CD14-positive monocyte (primary cell): ENCODE measurements around the gene DEPDC1B. TPM values are rescaled to one million over a fixed set of nuclear protein-coding genes. Genes with fewer than 3 reads are reported as not detected.

ENCODE experiments used
- DNase-seq, 3 donors: peaks; one replicate each; pipeline ENCODE4 v3.0.0-alpha.2; 2011 to 2022
- H2AFZ ChIP-seq: 2 replicates; pipeline ENCODE4 v1.6.0; 2012; ENCODE audit warnings: mild to moderate bottlenecking, low read depth, low read length, inconsistent platforms; ENCODE audit not compliant: insufficient read depth, poor library complexity, severe bottlenecking
- H3K27ac ChIP-seq, 2 donors: 1 replicate in 1 of 2; 2 replicates in 1 of 2; pipeline ENCODE4 v1.5.1; 2012 to 2013; ENCODE audit warnings: low read length in 2 of 2, control low read depth in 1 of 2, inconsistent platforms in 1 of 2, low read depth in 1 of 2, mild to moderate bottlenecking in 1 of 2
- H3K27me3 ChIP-seq, 2 donors: one replicate each; pipeline versions ENCODE4 v1.6.0 to v1.6.1; 2011 to 2013; ENCODE audit warnings: low read length in 2 of 2; ENCODE audit not compliant: control insufficient read depth in 2 of 2, insufficient read depth in 2 of 2
- H3K36me3 ChIP-seq, 2 donors: replicated peaks in 1 of 2; 1 replicate in 1 of 2; 2 replicates in 1 of 2; pipeline versions ENCODE4 v1.5.1 to v1.6.1; 2012 to 2013; ENCODE audit warnings: low read length in 2 of 2, control low read depth in 1 of 2, inconsistent platforms in 1 of 2, mild to moderate bottlenecking in 1 of 2; ENCODE audit not compliant: insufficient read depth in 2 of 2, control insufficient read depth in 1 of 2
- H3K4me1 ChIP-seq, 2 donors: 1 replicate in 1 of 2; 2 replicates in 1 of 2; pipeline versions ENCODE4 v1.5.1 to v1.6.1; 2012 to 2013; ENCODE audit warnings: low read length in 2 of 2, control low read depth in 1 of 2, inconsistent platforms in 1 of 2, mild to moderate bottlenecking in 1 of 2, moderate library complexity in 1 of 2; ENCODE audit not compliant: insufficient read depth in 2 of 2, control insufficient read depth in 1 of 2
- H3K4me2 ChIP-seq: replicated peaks from 2 replicates; pipeline ENCODE3; 2012; ENCODE audit warnings: low read length, moderate library complexity, mild to moderate bottlenecking; ENCODE audit not compliant: poor library complexity, severe bottlenecking; ENCODE audit errors: extremely low read depth
- H3K4me3 ChIP-seq, 3 experiments: fragments of 200-600 bp in 1 of 3; sonication (generic) in 1 of 3; replicated peaks in 1 of 3; 1 replicate in 2 of 3; 2 replicates in 1 of 3; pipeline ENCODE4 v1.5.1; 2011 to 2013; ENCODE audit warnings: low read length in 3 of 3, mild to moderate bottlenecking in 3 of 3, control low read depth in 2 of 3, low read depth in 2 of 3, inconsistent platforms in 1 of 3, moderate library complexity in 1 of 3
- H3K79me2 ChIP-seq: 2 replicates; pipeline ENCODE4 v1.6.0; 2012; ENCODE audit warnings: mild to moderate bottlenecking, control low read depth, inconsistent platforms, low read length, moderate library complexity; ENCODE audit not compliant: insufficient read depth
- H3K9ac ChIP-seq: 2 replicates; pipeline ENCODE4 v1.6.0; 2017; ENCODE audit warnings: low read length, mild to moderate bottlenecking; ENCODE audit not compliant: insufficient read depth, poor library complexity, severe bottlenecking
- H3K9me3 ChIP-seq, 2 donors: replicated peaks in 1 of 2; 1 replicate in 1 of 2; 2 replicates in 1 of 2; pipeline versions ENCODE4 v1.5.1 to v1.6.1; 2012 to 2013; ENCODE audit warnings: low read length in 2 of 2, control low read depth in 1 of 2; ENCODE audit not compliant: control insufficient read depth in 1 of 2, insufficient read depth in 1 of 2
- H4K20me1 ChIP-seq: 2 replicates; pipeline ENCODE4 v1.6.0; 2012; ENCODE audit warnings: mild to moderate bottlenecking, low read length, control low read depth, moderate library complexity; ENCODE audit not compliant: insufficient read depth
- H3K27ac Mint-ChIP-seq, 7 donors: one replicate each; pipeline ENCODE4 v1.8.0; 2020; ENCODE audit warnings: mild to moderate bottlenecking in 7 of 7, mixed read lengths in 7 of 7, moderate library complexity in 6 of 7, inconsistent platforms in 2 of 7
- H3K27me3 Mint-ChIP-seq, 3 donors: one replicate each; pipeline ENCODE4 v1.8.0; 2021 to 2022; ENCODE audit warnings: low read depth in 3 of 3, mild to moderate bottlenecking in 3 of 3, mixed read lengths in 3 of 3, moderate library complexity in 3 of 3, inconsistent platforms in 1 of 3
- H3K36me3 Mint-ChIP-seq, 2 donors: one replicate each; pipeline ENCODE4 v1.8.0; 2020; ENCODE audit warnings: mixed read lengths in 2 of 2, inconsistent platforms in 1 of 2, mild to moderate bottlenecking in 1 of 2
- H3K4me1 Mint-ChIP-seq: one replicate; pipeline ENCODE4 v1.8.0; 2020; ENCODE audit warnings: mild to moderate bottlenecking, mixed read lengths
- H3K4me3 Mint-ChIP-seq, 2 donors: one replicate each; pipeline ENCODE4 v1.8.0; 2020; ENCODE audit warnings: mild to moderate bottlenecking in 2 of 2, mixed read lengths in 2 of 2, moderate library complexity in 1 of 2
- H3K9me3 Mint-ChIP-seq, 7 donors: one replicate each; pipeline ENCODE4 v1.8.0; 2020 to 2022; ENCODE audit warnings: mixed read lengths in 7 of 7, mild to moderate bottlenecking in 6 of 7, moderate library complexity in 6 of 7, inconsistent platforms in 2 of 7
- CTCF ChIP-seq: fragments of 200-600 bp; IDR thresholded peaks from one replicate; pipeline ENCODE4 v1.8.0; 2022; ENCODE audit warnings: antibody characterized with exemption, mild to moderate bottlenecking
- WGBS: methylation state at CpG from one replicate; pipeline ENCODE4 v1.1.5; 2013; ENCODE audit warnings: missing lambda C conversion rate; ENCODE audit not compliant: insufficient coverage; 5-methylcytosine and 5-hydroxymethylcytosine counted together
- intact Hi-C, 2 donors: fragments of 100-400 bp; cut with micrococcal nuclease; formaldehyde crosslinking; loops; one replicate each; pipeline versions ENCODE4 v1.15.0 to v1.15.1; 2023
- polyA plus RNA-seq, 3 donors: library from polyadenylated mRNA; depleted of rRNA in 1 of 3; unstranded in 2 of 3; stranded (reverse) in 1 of 3; fragments of 300-500 nt in 2 of 3; fragments of >200 nt in 1 of 3; fragmentation: Illumina TruSeq in 2 of 3; gene quantifications; 1 replicate in 2 of 3; 2 replicates in 1 of 3; pipeline ENCODE4 v1.2.3, GENCODE V29; 2012 to 2021

Gene DEPDC1B
- polyA plus RNA-seq, 3 donors, result 0.11 to 0.56 (median 0.14) TPM

GRCh38 chr5:60686157-60686556 lies 13.8 kb downstream of the DEPDC1B start:
- no peaks in the 10 kb centered on the region for H4K20me1 ChIP-seq
- peaks cover 0 to 3% (median 0%) of the 10 kb centered on the region in 7 donors for H3K9me3 Mint-ChIP-seq
- no peaks in the 10 kb centered on the region for H3K27me3 ChIP-seq
- H3K4me2 ChIP-seq, result no peak overlapping the region
- H3K4me3 Mint-ChIP-seq, result no peak overlapping the region
- peaks cover 33% of the 10 kb centered on the region for H3K4me1 Mint-ChIP-seq
- no peak for TF ChIP-seq CTCF
- no peak for DNase-seq
- H3K9ac ChIP-seq, result no peak overlapping the region
- H3K4me3 ChIP-seq, result no peak overlapping the region
- peaks cover 11 to 12% of the 10 kb centered on the region in 2 donors for H3K4me1 ChIP-seq
- no peaks in the 10 kb centered on the region for H3K9me3 ChIP-seq
- peaks cover 0 to 14% of the 10 kb centered on the region in 2 donors for H3K36me3 ChIP-seq
- H2AFZ ChIP-seq, result peak overlapping the region; percentile 19
- WGBS, result 100% methylated on average over 4 of the region's 4 CpGs
- intact Hi-C loops, result no loop called here
- H3K27me3 Mint-ChIP-seq, result peaks cover 0 to 1% (median 0%) of the 10 kb centered on the region in 3 donors
- peak overlapping the region in 3 of 7 donors; percentile 22 to 69 (median 30) for H3K27ac Mint-ChIP-seq
- H3K27ac ChIP-seq, result peak overlapping the region in 1 of 2 donors; percentile 29
- peaks cover 12 to 24% of the 10 kb centered on the region in 2 donors for H3K36me3 Mint-ChIP-seq
- peaks cover 90% of the 10 kb centered on the region for H3K79me2 ChIP-seq

- Histone ChIP-seq H3K4me2 (no peak overlapping the region), H3K79me2 (peaks cover 90% of the 10 kb centered on the region)
- no CpG with 5 or more reads among the region's 2 CpGs for whole genome bisulfite sequencing
Measured at GRCh38 chr5:60685700-60686099, 14.3 kb downstream of the DEPDC1B start.

More at GRCh38 chr5:60685700-60686099, 14.3 kb downstream of the DEPDC1B start:
- peaks cover 0 to 3% (median 0%) of the 10 kb centered on the region in 7 donors for H3K9me3 Mint-ChIP-seq
- no peak overlapping the region for H3K4me3 ChIP-seq
- H4K20me1 ChIP-seq, result no peaks in the 10 kb centered on the region
- H3K36me3 Mint-ChIP-seq, result peaks cover 12 to 24% of the 10 kb centered on the region in 2 donors
- peak; percentile 21 to 49 (median 40) for DNase-seq
- H2AFZ ChIP-seq, result peak overlapping the region; percentile 19
- TF ChIP-seq CTCF, result no peak
- no peak overlapping the region for H3K4me3 Mint-ChIP-seq
- H3K27ac Mint-ChIP-seq, result peak overlapping the region in 2 of 7 donors; percentile 22 to 30
- H3K27me3 Mint-ChIP-seq, result peaks cover 0 to 1% (median 0%) of the 10 kb centered on the region in 3 donors
- H3K27me3 ChIP-seq, result no peaks in the 10 kb centered on the region
- H3K4me1 Mint-ChIP-seq, result peaks cover 28% of the 10 kb centered on the region
- H3K27ac ChIP-seq, result peak overlapping the region in 1 of 2 donors; percentile 29
- H3K9ac ChIP-seq, result no peak overlapping the region
- peaks cover 0 to 14% of the 10 kb centered on the region in 2 donors for H3K36me3 ChIP-seq
- no peaks in the 10 kb centered on the region for H3K9me3 ChIP-seq
- peaks cover 7% of the 10 kb centered on the region in 2 donors for H3K4me1 ChIP-seq
- intact Hi-C loops, result no loop called here
